CD4-positive, alpha-beta memory T cell (primary cell): ENCODE measurements around the gene CC2D2A. TPM values are rescaled to one million over a fixed set of nuclear protein-coding genes. Genes with fewer than 3 reads are reported as not detected.

Source experiments
- CTCF ChIA-PET: fragments of 350-600 bp; sonication (Branson Sonifier 250); formaldehyde crosslinking; loops from one replicate; lab custom pipeline; 2021; ENCODE audit warnings: inconsistent platforms; ENCODE audit not compliant: partially characterized antibody; lab: Charles Lee
- POLR2A ChIA-PET: fragments of 350-600 bp; sonication (Branson Sonifier 250); formaldehyde crosslinking; loops from one replicate; lab custom pipeline; 2021; ENCODE audit not compliant: partially characterized antibody; lab: Charles Lee
- DNase-seq, 5 donors: peaks; one replicate each; pipeline versions ENCODE4 v3.0.0 to v3.0.0-alpha.2; 2020 to 2022; ENCODE audit warnings: mixed read lengths in 1 of 5
- H3K27ac ChIP-seq: one replicate; pipeline ENCODE4 v1.7.0; 2013; ENCODE audit warnings: low read depth, low read length
- H3K27me3 ChIP-seq: 2 replicates; pipeline ENCODE4 v1.7.0; 2013; ENCODE audit warnings: mild to moderate bottlenecking, low read length, moderate library complexity; ENCODE audit not compliant: insufficient read depth
- H3K36me3 ChIP-seq: 2 replicates; pipeline ENCODE4 v1.7.0; 2013; ENCODE audit warnings: mild to moderate bottlenecking, low read length, moderate library complexity; ENCODE audit not compliant: insufficient read depth
- H3K4me1 ChIP-seq: 2 replicates; pipeline ENCODE4 v1.7.0; 2013; ENCODE audit warnings: mild to moderate bottlenecking, low read length, moderate library complexity; ENCODE audit not compliant: insufficient read depth
- H3K4me3 ChIP-seq, 2 donors: one replicate each; pipeline ENCODE4 v1.7.0; 2013; ENCODE audit warnings: low read length in 2 of 2, mild to moderate bottlenecking in 1 of 2
- H3K9me3 ChIP-seq, 2 donors: one replicate each; pipeline ENCODE4 v1.7.0; 2013; ENCODE audit warnings: low read length in 2 of 2, control low read depth in 1 of 2; ENCODE audit not compliant: control insufficient read depth in 1 of 2
- H3K27ac Mint-ChIP-seq, 7 donors: one replicate each; pipeline ENCODE4 v1.8.0; 2020 to 2021; ENCODE audit warnings: mixed read lengths in 7 of 7, mild to moderate bottlenecking in 6 of 7, inconsistent platforms in 3 of 7, moderate library complexity in 3 of 7
- H3K27me3 Mint-ChIP-seq, 2 donors: one replicate each; pipeline ENCODE4 v1.8.0; 2020 to 2021; ENCODE audit warnings: mixed read lengths in 2 of 2
- H3K36me3 Mint-ChIP-seq, 2 donors: one replicate each; pipeline ENCODE4 v1.8.0; 2020 to 2021; ENCODE audit warnings: mixed read lengths in 2 of 2, inconsistent platforms in 1 of 2, mild to moderate bottlenecking in 1 of 2
- H3K4me1 Mint-ChIP-seq, 4 donors: one replicate each; pipeline ENCODE4 v1.8.0; 2020 to 2021; ENCODE audit warnings: mixed read lengths in 4 of 4, mild to moderate bottlenecking in 1 of 4
- H3K4me3 Mint-ChIP-seq, 8 donors: one replicate each; pipeline ENCODE4 v1.8.0; 2020 to 2021; ENCODE audit warnings: mixed read lengths in 8 of 8, mild to moderate bottlenecking in 7 of 8, moderate library complexity in 6 of 8, inconsistent platforms in 3 of 8
- H3K9me3 Mint-ChIP-seq, 8 donors: one replicate each; pipeline ENCODE4 v1.8.0; 2020 to 2021; ENCODE audit warnings: mixed read lengths in 8 of 8, mild to moderate bottlenecking in 5 of 8, inconsistent platforms in 3 of 8, moderate library complexity in 1 of 8
- intact Hi-C: fragments of 100-400 bp; cut with micrococcal nuclease; formaldehyde crosslinking; loops from one replicate; pipeline ENCODE4 v1.15.1; 2023
- polyA plus RNA-seq, 2 donors: library from polyadenylated mRNA; unstranded; fragments of 300-500 nt; fragmentation: Illumina TruSeq; gene quantifications; one replicate each; pipeline ENCODE4 v1.2.3, GENCODE V29; 2021
- total RNA-seq, 2 experiments: library from RNA; stranded (reverse); gene quantifications; one replicate each; pipeline ENCODE4 v1.2.3, GENCODE V29; 2021

The CC2D2A gene
- under 1 TPM in 1 of 2 experiments, not detected in 1; 0.22 TPM for total RNA-seq
- polyA plus RNA-seq: under 1 TPM in 1 of 2 donors, not detected in 1; 0.20 TPM

- H3K27me3 ChIP-seq: no peaks in the 10 kb centered on the region
- Mint-ChIP-seq H3K4me1 (peaks cover 6 to 13% (median 13%) of the 10 kb centered on the region in 4 donors), H3K4me3 (peak within 1 kb of the TSS; percentile 58 to 85 (median 77)), H3K27me3 (peaks cover 0 to 5% of the 10 kb centered on the region in 2 donors), H3K27ac (peak within 1 kb of the TSS in 4 of 7 donors; percentile 7 to 68 (median 30)), H3K9me3 (no peaks in the 10 kb centered on the region), H3K36me3 (peaks cover 0 to under 1% of the 10 kb centered on the region in 2 donors)
- no peaks in the 10 kb centered on the region for H3K36me3 ChIP-seq
- peak in 1 of 5 donors; percentile 3 for DNase-seq
- CTCF ChIA-PET: interaction anchor here (0.5 to 4.8 kb wide), 5 partner anchors 9 to 195 kb away, joined by 3 to 26 read pairs (median 5); no protein-coding TSS in a partner anchor
- intact Hi-C loops: no loop called here
- POLR2A ChIA-PET: no interaction called here
- H3K4me3 ChIP-seq: no peak within 1 kb of the TSS
- H3K9me3 ChIP-seq: no peaks in the 10 kb centered on the region
- no peak within 1 kb of the TSS for H3K27ac ChIP-seq
- H3K4me1 ChIP-seq: peaks cover 7% of the 10 kb centered on the region
Observed at GRCh38 chr4:15469402-15470127, at the start of gene CC2D2A. Gene CC2D2A (plus strand): TSS chr4:15469882. CDS start chr4:15475933, 6,051 bp downstream.

GRCh38 chr4:15420642-15421041 is 49.0 kb upstream of the CC2D2A start:
- no peak overlapping the region for H3K4me3 Mint-ChIP-seq
- POLR2A ChIA-PET: no interaction called here
- Histone ChIP-seq H3K27ac (no peak overlapping the region), H3K9me3 (no peaks in the 10 kb centered on the region), H3K4me1 (no peaks in the 10 kb centered on the region), H3K4me3 (no peak overlapping the region), H3K27me3 (no peaks in the 10 kb centered on the region), H3K36me3 (no peaks in the 10 kb centered on the region)
- peaks cover 0 to 2% (median 0%) of the 10 kb centered on the region in 8 donors for H3K9me3 Mint-ChIP-seq
- CTCF ChIA-PET: no interaction called here
- DNase-seq: no peak
- H3K27me3 Mint-ChIP-seq: peaks cover 0 to 2% of the 10 kb centered on the region in 2 donors
- H3K4me1 Mint-ChIP-seq: peaks cover 0 to 5% (median 0%) of the 10 kb centered on the region in 4 donors
- intact Hi-C loops: no loop called here
- peaks cover 0 to 6% of the 10 kb centered on the region in 2 donors for H3K36me3 Mint-ChIP-seq
- no peak overlapping the region for H3K27ac Mint-ChIP-seq

- no peak for DNase-seq
- no peaks in the 10 kb centered on the region for H3K27me3 ChIP-seq
- Mint-ChIP-seq H3K36me3 (peaks cover 0 to 5% of the 10 kb centered on the region in 2 donors), H3K9me3 (peaks cover 0 to 2% (median 0%) of the 10 kb centered on the region in 8 donors), H3K4me3 (no peak overlapping the region), H3K4me1 (peaks cover 0 to 5% (median 0%) of the 10 kb centered on the region in 4 donors), H3K27me3 (peaks cover 0 to 2% of the 10 kb centered on the region in 2 donors), H3K27ac (no peak overlapping the region)
- H3K4me1 ChIP-seq: no peaks in the 10 kb centered on the region
- no peak overlapping the region for H3K27ac ChIP-seq
- intact Hi-C loops: no loop called here
- no peaks in the 10 kb centered on the region for H3K9me3 ChIP-seq
- no peaks in the 10 kb centered on the region for H3K36me3 ChIP-seq
- ChIA-PET POLR2A (no interaction called here), CTCF (no interaction called here)
- H3K4me3 ChIP-seq: no peak overlapping the region
Observed at GRCh38 chr4:15423285-15423711, 46.4 kb upstream of the CC2D2A start.

GRCh38 chr4:15425520-15425919 is 44.2 kb upstream of the CC2D2A start:
- POLR2A ChIA-PET: no interaction called here
- Histone ChIP-seq H3K36me3 (no peaks in the 10 kb centered on the region), H3K27ac (no peak overlapping the region), H3K4me3 (no peak overlapping the region), H3K9me3 (no peaks in the 10 kb centered on the region), H3K27me3 (no peaks in the 10 kb centered on the region), H3K4me1 (no peaks in the 10 kb centered on the region)
- no peak overlapping the region for H3K27ac Mint-ChIP-seq
- no peak for DNase-seq
- no peaks in the 10 kb centered on the region for H3K27me3 Mint-ChIP-seq
- peaks cover 0 to 2% (median 0%) of the 10 kb centered on the region in 8 donors for H3K9me3 Mint-ChIP-seq
- no peaks in the 10 kb centered on the region for H3K36me3 Mint-ChIP-seq
- CTCF ChIA-PET: interaction anchor here (1.0 to 1.5 kb wide), 2 partner anchors 28 to 30 kb away, joined by 3 read pairs; no protein-coding TSS in a partner anchor
- H3K4me3 Mint-ChIP-seq: no peak overlapping the region
- peaks cover 0 to 5% (median 0%) of the 10 kb centered on the region in 4 donors for H3K4me1 Mint-ChIP-seq
- intact Hi-C loops: no loop called here

GRCh38 chr4:15427161-15427560 is 42.5 kb upstream of the CC2D2A start:
- H3K4me1 Mint-ChIP-seq: peaks cover 0 to 5% (median 0%) of the 10 kb centered on the region in 4 donors
- no peak overlapping the region for H3K27ac ChIP-seq

GRCh38 chr4:15427701-15428100 is 42.0 kb upstream of the CC2D2A start, which contains the start of gene C1QTNF7:
Gene C1QTNF7 (plus strand): TSS chr4:15428033. CDS start chr4:15435744, 7,711 bp downstream.
- no peak within 1 kb of the TSS for H3K4me3 ChIP-seq
- Mint-ChIP-seq H3K4me1 (peaks cover 0 to 5% (median 0%) of the 10 kb centered on the region in 4 donors), H3K27me3 (no peaks in the 10 kb centered on the region), H3K36me3 (peaks cover 0 to under 1% of the 10 kb centered on the region in 2 donors), H3K9me3 (peaks cover 0 to 5% (median 0%) of the 10 kb centered on the region in 8 donors), H3K4me3 (no peak within 1 kb of the TSS), H3K27ac (no peak within 1 kb of the TSS)
- H3K36me3 ChIP-seq: no peaks in the 10 kb centered on the region
- H3K9me3 ChIP-seq: no peaks in the 10 kb centered on the region
- CTCF ChIA-PET: no interaction called here
- H3K4me1 ChIP-seq: no peaks in the 10 kb centered on the region
- H3K27me3 ChIP-seq: no peaks in the 10 kb centered on the region
- intact Hi-C loops: no loop called here
- POLR2A ChIA-PET: no interaction called here
- DNase-seq: no peak
- H3K27ac ChIP-seq: no peak within 1 kb of the TSS

More at GRCh38 chr4:15427161-15427560, 42.5 kb upstream of the CC2D2A start:
- Histone ChIP-seq H3K4me3 (no peak overlapping the region), H3K27me3 (no peaks in the 10 kb centered on the region), H3K36me3 (no peaks in the 10 kb centered on the region), H3K9me3 (no peaks in the 10 kb centered on the region), H3K4me1 (no peaks in the 10 kb centered on the region)
- no peaks in the 10 kb centered on the region for H3K27me3 Mint-ChIP-seq
- no peak for DNase-seq
- CTCF ChIA-PET: no interaction called here
- intact Hi-C loops: no loop called here
- H3K27ac Mint-ChIP-seq: no peak overlapping the region
- H3K9me3 Mint-ChIP-seq: peaks cover 0 to 5% (median 0%) of the 10 kb centered on the region in 8 donors
- no peak overlapping the region for H3K4me3 Mint-ChIP-seq
- POLR2A ChIA-PET: no interaction called here
- no peaks in the 10 kb centered on the region for H3K36me3 Mint-ChIP-seq

- Histone ChIP-seq H3K27ac (no peak overlapping the region), H3K4me1 (no peaks in the 10 kb centered on the region), H3K36me3 (no peaks in the 10 kb centered on the region), H3K4me3 (no peak overlapping the region), H3K9me3 (no peaks in the 10 kb centered on the region), H3K27me3 (no peaks in the 10 kb centered on the region)
- DNase-seq: no peak
- Mint-ChIP-seq H3K27me3 (no peaks in the 10 kb centered on the region), H3K4me3 (no peak overlapping the region), H3K4me1 (peaks cover 0 to 5% (median 0%) of the 10 kb centered on the region in 4 donors), H3K27ac (no peak overlapping the region), H3K9me3 (peaks cover 0 to 4% (median 0%) of the 10 kb centered on the region in 8 donors), H3K36me3 (peaks cover 0 to 3% of the 10 kb centered on the region in 2 donors)
- ChIA-PET POLR2A (no interaction called here), CTCF (no interaction called here)
- intact Hi-C loops: no loop called here
Observed at GRCh38 chr4:15428611-15429010, 41.1 kb upstream of the CC2D2A start.
